LNCAP (cell line): ENCODE measurements around the gene STAT5A.

Source experiments
- CTCF ChIP-seq: fragments of 450-650 bp; IDR thresholded peaks from 2 replicates; pipeline ENCODE4 v1.5.1; 2017; ENCODE audit warnings: mild to moderate bottlenecking

The STAT5A gene

DNA sequence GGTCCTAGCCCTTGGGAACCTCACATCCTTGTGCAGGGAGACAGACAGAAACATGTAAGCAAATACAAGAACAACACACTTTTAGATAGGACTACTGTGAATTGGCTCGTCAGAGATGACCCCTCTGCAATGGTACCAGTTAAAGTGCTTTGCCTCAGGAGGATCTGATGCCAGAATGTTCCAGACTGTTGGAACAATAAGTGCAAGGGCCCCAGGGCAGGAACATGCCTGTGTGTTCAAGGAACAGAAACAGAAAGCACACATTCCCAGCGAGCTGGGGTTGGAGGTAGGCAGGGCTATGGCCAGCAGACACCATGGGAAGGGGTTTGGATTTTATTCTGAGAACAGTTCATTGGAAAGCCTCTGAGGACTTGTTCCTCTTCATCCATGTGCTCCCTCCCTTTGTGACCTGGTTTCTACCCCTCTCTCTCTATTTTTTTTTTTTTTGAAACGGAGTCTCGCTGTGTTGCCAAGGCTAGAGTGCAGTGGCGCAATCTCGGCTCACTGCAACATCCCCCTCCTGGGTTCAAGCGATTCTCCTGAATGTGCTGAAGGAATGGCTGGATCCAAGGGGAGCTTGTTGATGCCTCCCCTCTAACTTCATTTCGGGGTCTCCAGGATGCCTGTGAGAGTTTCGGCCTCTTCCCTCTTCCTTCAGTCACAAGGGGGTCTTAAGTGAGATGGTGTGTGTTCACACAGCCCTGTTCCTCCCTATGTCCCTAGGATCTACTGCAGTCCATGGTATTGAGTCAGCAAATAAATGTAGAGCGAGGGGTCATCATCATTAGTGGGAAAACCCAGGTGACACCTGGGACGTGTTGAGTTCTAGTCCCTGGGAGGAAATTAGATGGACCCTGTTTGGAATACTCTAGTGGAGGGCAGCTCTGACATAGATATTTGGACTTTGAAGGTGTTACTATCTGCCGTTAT, 6.4 kb downstream of the STAT5A start:
- TF ChIP-seq CTCF = no peak

DNA sequence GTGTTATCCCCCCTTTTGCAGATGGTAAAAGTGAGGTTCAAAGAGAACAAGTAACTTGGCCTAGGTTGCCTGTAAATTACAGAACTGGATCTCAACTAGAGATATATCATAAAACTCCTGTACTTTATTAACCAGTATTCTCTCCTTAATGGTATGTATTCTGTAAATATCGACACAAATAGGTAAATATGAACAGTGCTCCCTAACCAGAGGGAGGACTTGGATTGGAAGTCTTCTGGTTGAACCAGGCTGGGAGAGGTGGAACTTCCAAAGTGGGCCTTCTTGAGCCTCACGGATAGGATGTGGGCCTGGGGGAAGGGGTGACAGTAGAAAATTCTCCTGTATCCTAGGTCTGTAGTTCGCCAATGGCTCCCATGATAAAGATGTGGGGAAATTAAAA, 7.7 kb downstream of the STAT5A start:
- no peak for TF ChIP-seq CTCF

DNA sequence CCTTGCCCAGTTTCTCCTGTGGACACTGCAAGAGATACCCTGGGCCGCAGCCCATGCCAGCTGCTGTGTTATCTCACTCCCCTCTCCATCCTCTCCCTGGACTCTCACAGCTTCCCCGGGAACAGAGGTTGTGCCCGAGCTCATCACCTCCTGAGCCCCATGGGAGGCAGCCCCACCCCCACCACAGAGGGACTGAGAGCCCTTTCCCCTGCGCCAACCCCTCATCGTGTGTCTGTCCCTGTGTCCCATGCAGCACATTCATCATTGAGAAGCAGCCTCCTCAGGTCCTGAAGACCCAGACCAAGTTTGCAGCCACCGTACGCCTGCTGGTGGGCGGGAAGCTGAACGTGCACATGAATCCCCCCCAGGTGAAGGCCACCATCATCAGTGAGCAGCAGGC, 12.7 kb downstream of the STAT5A start:
- no peak for TF ChIP-seq CTCF

DNA sequence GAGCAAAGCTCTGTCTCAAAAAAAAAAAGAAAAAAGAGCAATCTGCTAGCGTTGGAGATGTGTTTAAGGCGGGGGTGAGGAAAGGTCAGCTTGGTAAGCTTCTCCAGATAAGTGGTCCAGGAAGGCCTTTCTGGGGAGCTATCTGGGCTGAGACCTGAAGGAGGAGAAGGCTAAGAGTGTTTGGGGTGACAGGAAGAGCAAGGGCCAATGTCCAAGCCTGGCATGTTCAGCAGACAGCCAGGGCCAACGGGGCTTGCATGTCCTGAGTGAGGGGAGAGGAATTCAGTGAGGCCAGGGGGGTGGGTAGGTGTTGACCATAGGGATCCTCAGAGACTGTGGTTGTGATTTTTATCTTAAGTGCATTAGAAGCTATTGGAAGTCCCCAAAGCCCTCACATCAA, 15.4 kb downstream of the STAT5A start:
- no peak for TF ChIP-seq CTCF

GRCh38 chr17:42304187-42305030, 16.1 kb downstream of the STAT5A start:
- TF ChIP-seq CTCF = no peak

DNA sequence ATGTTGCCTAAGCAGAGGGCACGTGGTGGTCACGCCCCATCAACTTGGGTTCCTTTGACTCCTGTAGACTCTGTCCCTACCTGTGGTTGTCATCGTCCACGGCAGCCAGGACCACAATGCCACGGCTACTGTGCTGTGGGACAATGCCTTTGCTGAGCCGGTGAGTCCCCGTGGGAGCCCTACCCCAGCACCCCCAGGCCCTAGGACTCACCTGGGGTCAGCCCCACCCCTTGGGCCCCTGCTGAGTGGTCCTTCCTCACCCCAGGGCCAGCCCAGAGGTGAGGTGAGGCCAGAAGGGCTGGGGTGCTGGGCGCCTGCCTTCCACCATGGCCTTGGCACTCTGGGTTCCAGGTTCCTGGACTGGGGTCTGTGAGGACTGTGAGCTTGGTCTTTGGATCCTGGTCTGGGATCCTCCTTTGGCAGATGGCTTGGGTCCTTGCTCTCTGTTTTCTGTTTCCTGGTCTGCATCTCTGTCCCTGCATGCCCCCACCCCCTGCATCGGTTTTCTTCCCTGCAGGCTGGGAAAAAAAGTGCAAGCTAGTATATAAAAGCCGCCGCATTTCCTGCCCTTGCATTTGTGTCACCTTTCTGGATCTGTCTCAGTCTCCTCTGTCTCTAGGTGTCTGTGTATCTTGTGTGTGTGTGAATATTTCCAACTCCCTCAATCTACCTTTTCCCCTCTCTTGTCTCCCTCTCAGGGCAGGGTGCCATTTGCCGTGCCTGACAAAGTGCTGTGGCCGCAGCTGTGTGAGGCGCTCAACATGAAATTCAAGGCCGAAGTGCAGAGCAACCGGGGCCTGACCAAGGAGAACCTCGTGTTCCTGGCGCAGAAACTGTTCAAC, 17.5 kb downstream of the STAT5A start:
- TF ChIP-seq CTCF = no peak

GRCh38 chr17:42306385-42306667, 18.0 kb downstream of the STAT5A start:
- no peak for TF ChIP-seq CTCF
